ENCODE data around the gene SERPINA4. TPM values are rescaled to one million over a fixed set of nuclear protein-coding genes. Genes with fewer than 3 reads are reported as not detected.

Gene SERPINA4
- total RNA-seq = not detected
- not detected for polyA plus RNA-seq
- 0 reads per million in 6 experiments for total RNA-seq

DNA sequence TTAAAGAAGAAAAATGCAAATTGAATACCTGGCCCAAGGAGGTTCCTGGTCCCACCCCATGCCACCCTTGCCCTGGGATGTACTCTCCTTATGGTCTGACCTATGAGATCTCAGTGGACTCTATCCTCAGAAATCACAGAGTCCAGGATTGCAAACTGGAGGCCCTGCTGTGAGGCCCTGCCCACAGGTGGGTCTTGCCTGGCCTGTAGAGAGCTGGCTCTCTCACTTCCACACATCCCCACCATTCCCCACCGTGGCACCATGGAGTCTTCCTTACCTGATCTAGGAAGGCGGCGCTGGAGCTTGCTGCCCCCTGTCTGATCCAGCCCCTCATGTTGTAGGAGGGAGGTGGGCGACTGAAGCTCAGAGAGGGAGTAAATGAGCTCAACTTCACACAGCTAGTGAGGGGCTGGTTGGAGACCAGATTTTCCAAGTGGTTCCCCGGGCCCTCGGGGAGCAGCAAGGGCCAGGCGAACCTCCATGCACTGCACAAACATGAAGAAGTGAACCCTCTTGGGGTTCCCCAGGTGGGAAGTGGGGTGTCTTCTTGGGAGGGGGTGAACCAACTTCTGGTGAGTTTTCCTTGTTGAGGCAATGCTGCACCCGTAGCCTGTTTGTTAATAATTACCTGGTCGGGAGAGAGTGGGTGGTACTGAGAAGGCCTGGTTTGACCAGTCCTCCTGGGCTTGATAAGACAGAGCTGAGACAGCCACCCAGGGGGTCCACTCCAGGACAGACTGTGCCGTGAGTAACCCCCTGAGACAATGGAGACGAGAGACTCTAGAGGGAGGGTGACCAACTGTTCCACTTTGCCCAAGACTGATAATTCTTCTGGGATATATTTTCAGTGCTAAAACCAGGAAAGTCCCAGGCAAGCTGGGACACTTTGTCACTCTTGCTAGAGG, at the start of gene SERPINA4:
Gene SERPINA4, plus strand, starts transcription at position 692 of the 905 bp plus-strand sequence. CDS start 2,041 bp downstream, outside the sequence.
- no peak for ATAC-seq
- POLR2A ChIA-PET = no interaction called here
- H3K9me3 Mint-ChIP-seq = peaks cover 0 to 20% (median 8%) of the 10 kb centered on the region in 9 donors
- DNase-seq = no peak
- peaks cover 0 to 4% (median 0%) of the 10 kb centered on the region in 3 donors for H3K36me3 Mint-ChIP-seq
- H3K27me3 Mint-ChIP-seq = peaks cover 9 to 64% (median 29%) of the 10 kb centered on the region in 5 donors
- no peaks in the 10 kb centered on the region for H3K4me1 Mint-ChIP-seq
- H3K4me3 Mint-ChIP-seq = no peak within 1 kb of the TSS
- peak within 1 kb of the TSS in 1 of 10 donors; percentile 52 for H3K27ac Mint-ChIP-seq

- DNase-seq = no peak
- peaks cover 0 to 10% (median 0%) of the 10 kb centered on the region in 9 donors for H3K9me3 Mint-ChIP-seq
- POLR2A ChIA-PET = no interaction called here
- no peaks in the 10 kb centered on the region for H3K36me3 Mint-ChIP-seq
- no peaks in the 10 kb centered on the region for H3K4me1 Mint-ChIP-seq
- H3K4me3 Mint-ChIP-seq = no peak overlapping the region
- ATAC-seq = no peak
- H3K27me3 Mint-ChIP-seq = peaks cover 0 to 35% (median 14%) of the 10 kb centered on the region in 5 donors
- no peak overlapping the region for H3K27ac Mint-ChIP-seq
Observed at GRCh38 chr14:94514351-94514750, 46.9 kb upstream of the SERPINA4 start.

DNA sequence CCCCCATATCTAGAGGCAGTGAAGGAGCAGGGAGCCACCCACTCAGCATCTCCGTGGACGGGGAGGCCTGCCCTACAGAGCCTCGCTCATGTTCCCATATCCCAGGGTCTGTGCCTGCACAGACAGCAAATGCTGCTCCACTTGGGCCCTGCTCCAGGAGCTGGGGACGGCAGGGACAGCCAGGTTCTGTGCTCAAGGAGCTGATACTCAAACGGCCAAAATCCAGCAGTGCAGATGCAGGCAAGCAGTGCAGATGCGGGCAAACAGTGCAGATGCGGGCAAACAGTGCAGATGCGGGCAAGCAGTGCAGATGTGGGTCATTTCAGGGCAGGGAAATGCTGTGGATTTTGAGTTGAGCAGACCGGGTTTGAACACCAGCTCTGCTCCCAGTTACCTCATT, 45.8 kb upstream of the SERPINA4 start:
- no peak for ATAC-seq
- Mint-ChIP-seq H3K4me1 (no peaks in the 10 kb centered on the region), H3K9me3 (peaks cover 0 to 20% (median 5%) of the 10 kb centered on the region in 9 donors), H3K27ac (no peak overlapping the region), H3K36me3 (no peaks in the 10 kb centered on the region), H3K4me3 (no peak overlapping the region), H3K27me3 (peaks cover 0 to 35% (median 12%) of the 10 kb centered on the region in 5 donors)
- no peak for DNase-seq
- POLR2A ChIA-PET = no interaction called here

DNA sequence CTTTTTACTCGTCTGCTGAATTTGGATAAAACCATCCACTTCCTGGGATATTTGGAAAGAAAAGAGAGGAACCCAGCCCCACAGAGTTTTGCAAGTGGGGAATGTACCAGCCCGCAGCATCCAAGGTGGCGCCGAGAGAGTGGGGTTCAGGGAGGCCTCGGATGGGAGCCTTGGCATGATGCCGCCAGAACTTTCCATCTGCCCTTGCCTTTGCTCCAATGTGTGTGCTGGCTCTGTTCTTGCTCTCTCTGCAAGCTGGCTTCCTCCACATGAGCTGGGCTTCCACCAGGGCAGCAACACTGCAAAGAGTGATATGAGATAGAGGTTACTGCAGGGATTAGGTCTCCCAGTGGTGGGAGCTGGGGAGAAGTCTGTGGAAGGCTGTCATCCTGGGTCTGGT, 45.4 kb upstream of the SERPINA4 start:
- Mint-ChIP-seq H3K36me3 (no peaks in the 10 kb centered on the region), H3K27me3 (peaks cover 0 to 35% (median 12%) of the 10 kb centered on the region in 5 donors), H3K27ac (no peak overlapping the region), H3K9me3 (peaks cover 0 to 20% (median 5%) of the 10 kb centered on the region in 9 donors), H3K4me1 (no peaks in the 10 kb centered on the region), H3K4me3 (no peak overlapping the region)
- POLR2A ChIA-PET = no interaction called here
- ATAC-seq (no peak), DNase-seq (no peak)

DNA sequence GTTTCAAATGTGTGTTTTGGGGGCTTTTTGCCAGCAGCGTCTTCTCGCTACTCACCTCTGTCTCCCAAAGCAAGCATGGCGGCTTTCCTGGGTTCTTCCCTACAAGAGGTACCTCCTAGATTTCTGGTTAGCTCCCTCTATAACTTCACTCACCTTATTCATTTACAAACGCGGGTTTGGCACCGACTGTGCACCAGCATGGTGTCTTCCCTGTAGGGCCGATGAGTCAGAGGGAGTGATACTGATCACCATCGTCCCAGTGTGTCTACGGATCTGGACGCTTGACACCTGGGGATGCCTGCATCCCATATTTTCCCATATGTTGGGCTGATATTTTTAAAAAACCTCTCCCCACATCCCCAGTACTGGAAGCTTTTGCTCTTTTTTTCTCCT, 44.0 kb upstream of the SERPINA4 start:
- H3K36me3 Mint-ChIP-seq = no peaks in the 10 kb centered on the region
- H3K27me3 Mint-ChIP-seq = peaks cover 2 to 35% (median 15%) of the 10 kb centered on the region in 5 donors
- H3K27ac Mint-ChIP-seq = no peak overlapping the region
- H3K9me3 Mint-ChIP-seq = peaks cover 0 to 20% (median 5%) of the 10 kb centered on the region in 9 donors
- POLR2A ChIA-PET = no interaction called here
- no peak overlapping the region for H3K4me3 Mint-ChIP-seq
- H3K4me1 Mint-ChIP-seq = no peaks in the 10 kb centered on the region
- DNase-seq (no peak), ATAC-seq (no peak)

- no peaks in the 10 kb centered on the region for H3K4me1 Mint-ChIP-seq
- peaks cover 0 to 20% (median 5%) of the 10 kb centered on the region in 9 donors for H3K9me3 Mint-ChIP-seq
- DNase-seq = no peak
- H3K36me3 Mint-ChIP-seq = no peaks in the 10 kb centered on the region
- no peak overlapping the region for H3K4me3 Mint-ChIP-seq
- POLR2A ChIA-PET = no interaction called here
- H3K27ac Mint-ChIP-seq = no peak overlapping the region
- no peak for ATAC-seq
- peaks cover 2 to 29% (median 17%) of the 10 kb centered on the region in 5 donors for H3K27me3 Mint-ChIP-seq
Observed at GRCh38 chr14:94517641-94518257, 43.5 kb upstream of the SERPINA4 start.

DNA sequence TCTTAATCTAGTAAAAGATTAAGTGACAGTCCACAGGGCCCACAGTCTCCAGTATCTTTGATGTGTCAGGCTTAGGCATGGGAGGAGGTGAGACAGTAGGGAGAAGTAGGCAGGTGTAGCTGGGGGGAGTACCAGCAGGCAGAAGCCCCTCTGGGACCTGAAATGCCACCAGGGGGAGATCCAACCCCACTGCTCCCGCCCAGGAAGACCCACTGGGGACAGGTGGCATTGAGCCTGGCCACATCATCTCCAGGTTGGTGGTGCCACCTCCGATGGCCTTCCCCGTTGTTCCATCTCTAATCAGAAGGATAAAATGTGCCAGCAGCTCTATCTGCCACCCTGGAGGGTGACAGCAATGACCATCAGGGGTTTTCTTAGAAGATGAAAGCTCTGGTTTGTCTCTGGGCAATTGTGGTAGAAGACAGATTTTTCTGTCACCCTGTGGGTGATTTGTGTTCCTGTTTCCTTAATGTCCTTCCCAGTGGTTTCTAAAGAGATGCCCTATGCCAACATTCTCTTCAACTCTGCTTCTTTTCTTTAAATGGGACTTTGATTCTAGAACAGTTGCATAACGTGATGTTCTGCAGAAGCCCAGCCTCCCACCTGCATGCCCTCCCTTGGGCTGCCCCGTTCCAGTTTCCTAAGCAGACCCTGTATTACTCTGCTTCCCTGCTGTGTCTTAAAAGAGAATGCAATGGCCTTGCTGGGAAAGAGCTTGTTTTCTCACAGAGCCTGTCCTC, 39.7 kb upstream of the SERPINA4 start:
- H3K4me1 Mint-ChIP-seq = no peaks in the 10 kb centered on the region

GRCh38 chr14:94522115-94522724, 39.0 kb upstream of the SERPINA4 start:
- no peak for ATAC-seq
- H3K4me1 Mint-ChIP-seq = no peaks in the 10 kb centered on the region
- POLR2A ChIA-PET = no interaction called here
- peaks cover 0 to 24% (median 5%) of the 10 kb centered on the region in 9 donors for H3K9me3 Mint-ChIP-seq
- no peak overlapping the region for H3K27ac Mint-ChIP-seq
- peaks cover 23 to 41% (median 31%) of the 10 kb centered on the region in 5 donors for H3K27me3 Mint-ChIP-seq
- DNase-seq = no peak
- no peak overlapping the region for H3K4me3 Mint-ChIP-seq
- H3K36me3 Mint-ChIP-seq = no peaks in the 10 kb centered on the region

More for the DNA sequence above, 39.7 kb upstream of the SERPINA4 start:
- POLR2A ChIA-PET = no interaction called here
- Mint-ChIP-seq H3K4me3 (no peak overlapping the region), H3K27me3 (peaks cover 17 to 35% (median 26%) of the 10 kb centered on the region in 5 donors), H3K9me3 (peaks cover 0 to 20% (median 5%) of the 10 kb centered on the region in 9 donors), H3K36me3 (no peaks in the 10 kb centered on the region), H3K27ac (no peak overlapping the region)
- DNase-seq (no peak), ATAC-seq (no peak)

DNA sequence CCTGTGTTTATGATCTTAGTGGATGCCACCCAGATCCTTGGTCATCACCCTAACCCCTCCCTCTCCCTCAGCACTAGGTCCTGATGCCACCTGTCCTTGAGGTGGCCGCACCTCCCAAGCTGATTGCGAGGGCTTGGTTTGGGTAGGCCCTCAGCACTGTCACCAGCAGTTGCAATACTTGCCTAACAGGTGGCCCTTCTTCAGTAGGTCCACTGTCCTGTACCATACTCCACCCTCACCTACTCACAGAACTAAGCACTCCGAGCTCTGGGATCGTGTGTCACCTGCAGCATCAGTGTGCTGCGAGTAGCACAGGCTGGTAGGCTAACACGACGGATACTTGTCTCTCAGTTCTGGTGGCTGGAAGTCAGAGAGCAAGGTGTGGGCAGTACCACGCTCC, 38.0 kb upstream of the SERPINA4 start:
- Mint-ChIP-seq H3K27ac (no peak overlapping the region), H3K36me3 (no peaks in the 10 kb centered on the region), H3K27me3 (peaks cover 25 to 48% (median 31%) of the 10 kb centered on the region in 5 donors), H3K9me3 (peaks cover 0 to 24% (median 5%) of the 10 kb centered on the region in 9 donors), H3K4me1 (no peaks in the 10 kb centered on the region), H3K4me3 (no peak overlapping the region)
- ATAC-seq = no peak
- POLR2A ChIA-PET = no interaction called here
- DNase-seq = no peak

DNA sequence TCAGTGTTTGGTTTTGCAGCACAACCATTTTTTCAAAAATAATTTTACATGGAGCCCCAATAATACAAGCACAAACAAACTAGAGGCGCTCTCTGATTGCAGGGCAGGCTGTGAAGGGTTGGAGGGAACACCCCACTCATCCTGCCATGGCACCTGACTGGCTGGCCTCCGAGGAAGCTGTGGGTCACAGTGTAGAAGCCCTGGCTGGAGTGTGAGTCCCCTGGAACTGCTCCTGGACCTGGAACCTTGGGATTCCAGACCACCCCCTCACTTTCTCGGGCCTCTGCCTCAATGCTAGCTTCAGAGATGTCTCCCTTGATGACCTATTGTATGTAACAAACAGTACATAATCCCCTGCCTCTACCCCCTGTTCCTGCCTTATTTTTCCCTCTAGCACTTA, 37.1 kb upstream of the SERPINA4 start:
- Mint-ChIP-seq H3K36me3 (no peaks in the 10 kb centered on the region), H3K4me1 (no peaks in the 10 kb centered on the region), H3K9me3 (peaks cover 0 to 20% (median 3%) of the 10 kb centered on the region in 9 donors), H3K27ac (no peak overlapping the region), H3K4me3 (no peak overlapping the region), H3K27me3 (peaks cover 25 to 48% (median 31%) of the 10 kb centered on the region in 5 donors)
- POLR2A ChIA-PET = no interaction called here
- DNase-seq (no peak), ATAC-seq (no peak)

- Mint-ChIP-seq H3K9me3 (peaks cover 0 to 9% (median 0%) of the 10 kb centered on the region in 9 donors), H3K27ac (no peak overlapping the region), H3K4me3 (no peak overlapping the region), H3K4me1 (no peaks in the 10 kb centered on the region), H3K36me3 (peaks cover 0 to 3% (median 0%) of the 10 kb centered on the region in 3 donors), H3K27me3 (peaks cover 16 to 26% (median 19%) of the 10 kb centered on the region in 5 donors)
- no peak for DNase-seq
- ATAC-seq = no peak
- POLR2A ChIA-PET = no interaction called here
Observed at GRCh38 chr14:94531187-94531586, 30.1 kb upstream of the SERPINA4 start.

GRCh38 chr14:94532447-94532846, 28.8 kb upstream of the SERPINA4 start:
- Mint-ChIP-seq H3K4me3 (no peak overlapping the region), H3K36me3 (peaks cover 0 to 3% (median 0%) of the 10 kb centered on the region in 3 donors), H3K27ac (no peak overlapping the region), H3K4me1 (no peaks in the 10 kb centered on the region), H3K27me3 (peaks cover 7 to 19% (median 11%) of the 10 kb centered on the region in 5 donors), H3K9me3 (peaks cover 0 to 6% (median 2%) of the 10 kb centered on the region in 9 donors)
- DNase-seq (no peak), ATAC-seq (no peak)
- POLR2A ChIA-PET = no interaction called here
